Islet precursor cell (in vitro differentiated cells): ENCODE results near the gene SASH1.
A peak's percentile ranks its signal among the peaks of the same experiment; 100 is the strongest.
"Not testable (repeated sequence)": the region's sequence is repeated elsewhere in the genome, so short reads cannot be mapped to it uniquely, and the experiment has no call there.

Source experiments
- DNase-seq: peaks from one replicate; pipeline ENCODE4 v3.0.0-alpha.2; 2018

Gene SASH1

DNA sequence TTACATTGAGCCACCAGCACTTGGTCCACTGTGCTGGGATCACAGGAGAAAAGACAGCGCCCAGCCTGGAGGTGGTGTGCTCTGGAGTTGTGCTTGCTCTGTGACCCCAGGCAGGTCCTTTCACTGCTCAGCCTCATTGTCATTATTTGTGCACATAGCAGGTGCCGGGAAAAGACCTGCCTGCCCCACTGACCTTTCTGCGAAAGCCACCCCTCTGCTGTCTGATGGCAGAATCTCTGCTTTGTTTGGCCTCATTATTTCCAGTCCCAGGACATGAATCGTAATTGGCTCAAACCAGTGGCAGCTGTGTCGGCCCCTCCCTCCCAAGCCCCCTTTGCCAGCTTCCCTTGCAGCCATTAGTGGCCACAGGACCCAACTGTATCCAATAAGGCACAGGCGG lies 219.0 kb downstream of the SASH1 start:
- no peak for DNase-seq

GRCh38 chr6:148563066-148563465 lies 220.4 kb downstream of the SASH1 start:
- DNase-seq = no peak

DNA sequence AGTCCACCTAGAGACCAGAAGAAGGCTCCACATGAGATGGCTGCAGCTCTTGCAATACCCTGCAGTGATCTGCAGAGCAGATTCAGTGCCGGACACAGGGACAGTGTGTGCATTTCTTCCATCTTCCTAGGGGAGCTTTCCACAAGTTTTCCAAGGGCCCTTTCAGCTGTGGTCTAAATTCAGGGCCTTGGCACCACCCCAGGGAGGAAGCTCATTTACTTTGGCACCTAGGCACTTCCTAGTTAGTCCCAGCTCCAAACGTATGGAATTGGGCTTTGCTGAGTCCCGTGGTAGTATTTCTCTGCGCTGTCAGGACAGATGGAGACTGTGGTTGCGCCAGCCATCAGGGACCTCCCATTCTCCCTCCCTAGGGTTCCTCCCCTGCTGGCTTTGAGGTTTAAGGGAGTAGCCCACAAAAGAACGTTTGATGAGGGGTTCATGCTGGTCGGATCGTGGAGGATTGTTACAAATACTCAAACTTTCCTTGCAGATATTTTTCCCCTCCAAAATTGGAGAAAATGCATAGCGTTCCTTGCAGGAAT lies 221.9 kb downstream of the SASH1 start:
- DNase-seq = no peak

DNA sequence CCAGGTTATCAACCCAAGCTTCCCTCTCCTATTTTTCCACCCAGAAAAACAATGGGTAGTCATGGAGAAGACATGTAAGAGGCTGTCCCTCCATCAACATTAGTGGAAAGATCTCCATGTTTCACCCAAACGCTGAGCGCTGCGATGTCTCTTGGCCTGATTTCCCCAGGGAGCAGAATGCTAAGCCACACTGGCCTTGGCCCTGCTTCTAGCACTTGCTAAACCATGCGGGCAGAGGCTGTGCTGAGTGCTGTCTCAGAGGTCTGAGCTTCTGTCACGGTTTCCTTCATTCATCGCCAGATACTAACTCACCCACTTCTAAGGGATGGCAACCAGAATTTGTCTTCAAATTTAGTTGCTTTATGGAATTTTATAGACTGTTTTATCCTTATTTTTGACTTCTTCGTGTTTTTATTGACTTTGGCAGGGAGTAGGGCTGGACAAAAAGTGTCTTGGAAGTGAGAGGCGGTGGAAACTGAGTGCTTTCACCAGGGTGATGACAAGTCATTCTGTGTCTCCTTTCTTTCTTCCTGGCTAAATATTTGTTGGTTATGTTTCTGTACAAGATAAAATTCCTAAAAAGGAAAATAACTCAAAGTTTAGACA lies 222.8 kb downstream of the SASH1 start:
- DNase-seq = no peak

- no peak for DNase-seq
These were observed 223.5 kb downstream of the SASH1 start for GRCh38 chr6:148565930-148566663.

DNA sequence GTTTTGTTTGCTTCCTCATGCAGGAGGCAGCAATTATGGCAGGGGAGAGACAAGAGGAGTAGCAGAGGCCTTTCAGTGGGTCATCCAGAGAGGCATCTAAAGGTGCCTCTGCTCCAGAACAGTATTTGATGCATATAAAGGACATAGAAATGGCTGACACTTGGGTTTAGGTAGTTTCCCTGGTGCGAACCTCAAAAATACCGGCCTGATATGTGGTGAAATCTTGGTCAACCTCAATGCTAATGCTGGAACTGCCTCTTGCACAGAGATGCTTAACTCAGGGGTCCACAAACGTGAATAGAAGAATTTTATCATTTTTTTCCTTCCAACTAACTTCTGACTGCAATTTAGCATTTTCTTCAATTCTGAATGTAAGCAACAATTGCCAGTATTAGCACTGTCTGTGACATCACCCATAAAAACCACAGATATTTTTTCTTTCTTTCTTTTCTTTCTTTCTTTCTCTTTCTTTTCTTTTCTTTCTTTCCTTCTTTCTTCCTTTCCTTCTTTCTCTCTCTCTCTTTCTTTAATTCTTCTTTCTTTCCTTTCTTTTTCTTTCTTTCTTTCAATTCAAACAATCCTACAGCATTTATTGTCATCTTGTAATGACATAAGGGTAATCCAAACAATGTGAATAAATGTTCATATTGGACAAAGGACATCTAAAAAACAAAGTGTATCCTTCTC lies 224.2 kb downstream of the SASH1 start:
- DNase-seq = no peak

GRCh38 chr6:148570456-148570855 lies 227.8 kb downstream of the SASH1 start:
- DNase-seq = no peak

DNA sequence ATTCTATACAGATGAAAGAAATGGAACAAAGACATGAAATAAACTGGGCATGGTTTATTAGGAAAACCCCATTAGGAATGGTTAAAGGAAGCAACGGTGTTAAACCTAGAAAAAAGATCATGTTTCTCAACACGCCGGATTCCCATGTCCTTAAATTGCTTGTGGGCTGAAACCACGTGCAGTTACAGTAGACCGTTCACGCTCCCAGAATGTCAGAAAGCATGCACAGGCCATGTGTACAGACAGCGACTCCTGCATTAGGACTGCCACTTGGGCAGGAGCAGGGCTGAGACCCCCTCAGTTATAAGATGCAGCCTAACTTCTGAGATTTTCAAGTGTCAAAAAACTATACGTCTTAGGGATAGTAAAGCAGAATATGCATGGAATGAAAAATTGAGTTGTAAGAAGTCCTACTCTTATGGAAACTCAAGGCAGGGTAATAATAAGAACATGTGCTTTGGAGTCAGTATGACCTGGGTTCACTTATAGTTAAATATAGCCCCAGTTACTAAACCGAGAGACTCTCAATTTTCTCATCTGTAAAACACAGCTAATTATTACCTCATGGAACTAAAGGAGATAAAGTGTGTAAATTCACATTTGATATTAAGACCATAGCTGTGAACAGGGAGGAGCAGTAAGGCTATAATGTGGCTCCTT lies 230.2 kb downstream of the SASH1 start:
- DNase-seq = no peak

GRCh38 chr6:148573922-148574321 lies 231.3 kb downstream of the SASH1 start:
- no peak for DNase-seq

GRCh38 chr6:148577687-148578488 lies 235.2 kb downstream of the SASH1 start:
- peak; percentile 92 for DNase-seq

DNA sequence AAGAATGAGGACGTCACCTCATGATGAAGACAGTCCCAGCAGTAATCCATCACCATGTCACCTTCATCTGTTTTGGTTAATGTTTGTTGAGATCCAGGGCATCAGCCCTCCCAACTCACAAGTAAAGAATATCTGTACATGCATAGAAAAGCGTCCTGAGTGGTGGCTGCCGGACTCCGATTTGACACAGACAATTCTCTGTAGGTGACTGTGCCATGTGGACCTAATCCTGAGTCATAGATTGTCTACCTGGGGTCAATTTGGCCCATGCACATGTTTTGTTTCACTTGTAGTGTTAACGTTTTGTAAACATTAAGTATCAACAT lies 235.8 kb downstream of the SASH1 start:
- DNase-seq = no peak

GRCh38 chr6:148578837-148579565 lies 236.4 kb downstream of the SASH1 start:
- no peak for DNase-seq

DNA sequence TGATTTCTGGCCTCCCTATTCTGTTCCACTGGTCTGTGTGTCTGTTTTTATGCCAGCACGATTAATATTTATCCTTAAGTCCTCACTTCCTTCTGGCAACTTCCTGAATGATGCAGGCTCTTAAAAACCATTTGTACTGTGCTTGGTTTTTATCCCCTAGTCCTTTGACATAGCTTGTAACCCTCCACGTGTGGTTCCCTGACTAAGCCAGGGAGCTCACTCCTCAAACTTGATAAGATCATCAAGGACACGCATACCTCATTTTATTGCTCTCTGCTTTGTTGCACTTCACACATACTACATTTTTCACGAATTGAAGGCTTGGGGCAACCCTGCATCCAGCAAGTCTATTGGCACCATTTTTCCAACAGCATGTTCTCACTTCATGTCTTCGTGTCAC lies 237.8 kb downstream of the SASH1 start:
- DNase-seq = no peak

- no peak for DNase-seq
These were observed 241.0 kb downstream of the SASH1 start for GRCh38 chr6:148583631-148584030.

DNA sequence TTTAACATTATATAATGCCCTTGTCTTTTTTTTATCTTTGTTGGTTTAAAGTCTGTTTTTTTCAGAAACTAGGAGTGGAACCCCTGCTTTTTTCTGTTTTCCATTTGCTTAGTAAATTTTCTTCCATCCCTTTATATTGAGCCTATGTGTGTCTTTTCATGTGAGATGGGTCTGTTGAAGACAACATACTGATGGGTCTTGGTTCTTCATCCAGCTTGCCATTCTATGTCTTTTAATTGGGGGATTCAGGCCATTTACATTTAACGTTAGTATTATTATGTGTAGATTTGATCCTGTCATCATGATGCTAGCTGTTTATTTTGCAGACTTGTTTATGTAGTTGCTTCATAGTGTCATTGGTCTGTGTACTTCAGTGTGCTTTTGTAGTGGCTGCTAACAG lies 243.0 kb downstream of the SASH1 start:
- not testable (repeated sequence) for DNase-seq

DNA sequence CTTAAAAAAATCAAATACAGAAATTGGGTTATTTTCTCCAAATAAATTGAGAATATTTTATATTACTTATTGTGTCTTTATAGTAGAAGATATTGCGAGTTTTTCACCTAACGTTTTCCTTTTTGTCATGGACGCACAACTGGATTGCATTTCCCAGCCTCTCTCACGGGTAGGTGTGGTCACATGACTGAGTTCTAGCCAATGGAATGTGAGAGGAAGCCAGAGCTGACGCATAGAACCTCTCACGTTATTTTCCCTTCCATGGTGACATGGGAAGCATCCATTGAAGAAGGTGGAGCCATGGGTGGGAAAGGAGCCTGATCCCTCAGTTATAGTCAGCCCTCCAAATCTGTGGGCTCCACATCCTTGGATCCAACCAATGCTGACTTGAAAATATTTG lies 248.2 kb downstream of the SASH1 start:
- no peak for DNase-seq

GRCh38 chr6:148591656-148592055 lies 249.0 kb downstream of the SASH1 start:
- no peak for DNase-seq

- DNase-seq = peak; percentile 74
These were observed 250.6 kb downstream of the SASH1 start for GRCh38 chr6:148593130-148593812.

DNA sequence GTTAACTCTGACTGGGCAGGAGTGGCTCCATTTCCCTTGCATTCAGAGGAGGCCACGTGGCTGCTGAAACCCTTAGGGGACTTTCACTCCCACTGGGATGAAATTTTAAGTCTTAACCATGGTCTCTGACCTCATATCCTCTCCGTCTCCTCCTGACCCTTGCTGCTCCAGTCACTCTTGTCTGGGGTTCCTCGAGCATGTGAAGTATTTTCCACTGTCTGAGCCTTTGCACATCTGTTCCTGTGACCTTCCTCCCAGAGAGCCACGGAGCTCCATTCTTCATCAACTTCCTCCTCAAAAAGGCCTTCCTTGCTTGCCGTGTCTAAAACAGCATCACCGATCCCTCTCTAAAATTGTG lies 251.2 kb downstream of the SASH1 start:
- DNase-seq = no peak

GRCh38 chr6:148595550-148595949 lies 252.9 kb downstream of the SASH1 start:
- no peak for DNase-seq

DNA sequence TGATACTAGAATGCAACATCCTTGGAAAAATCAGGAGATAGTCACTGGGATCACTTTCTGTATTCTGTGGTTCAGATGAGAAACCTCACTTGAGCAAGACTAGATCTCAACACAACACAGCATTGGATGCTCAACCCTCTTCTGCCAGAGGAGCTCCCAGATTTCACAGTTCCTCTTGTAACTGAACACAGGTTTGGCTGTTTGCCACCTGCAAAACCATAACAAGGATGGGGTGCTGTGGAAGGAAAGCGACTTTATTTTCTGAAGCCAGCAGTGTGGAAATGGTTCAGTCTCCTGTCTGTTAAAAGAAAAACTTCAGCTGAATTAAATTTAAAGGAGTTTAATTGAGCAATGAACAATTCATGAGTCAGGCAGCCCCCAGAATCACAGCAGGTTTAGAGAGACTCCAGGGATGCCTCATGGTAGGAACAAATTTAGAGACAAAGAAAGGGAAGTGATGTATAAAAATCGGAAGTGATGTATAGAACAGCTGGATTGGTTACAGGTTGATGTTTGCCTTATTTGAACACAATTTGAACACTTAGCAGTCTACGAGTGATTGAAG lies 254.3 kb downstream of the SASH1 start:
- DNase-seq = no peak
